HCT116 (cell line): ENCODE data around the gene IGFBP1. TPM values are rescaled to one million over a fixed set of nuclear protein-coding genes. Genes with fewer than 3 reads are reported as not detected.

Experiments
- ATAC-seq: fragments of 200-7000 bp; cut with Tn5 transposase; 2 replicates; pipeline ENCODE4 v1.9.1; 2020; ENCODE audit warnings: mild to moderate bottlenecking, moderate library complexity
- BruUV-seq: library from RNA; stranded (reverse); fragments of 400-500 nt; replicated peaks from 2 replicates; lab custom pipeline; 2021; lab: Mats Ljungman, UMichigan
- CTCF ChIA-PET: fragments of 300-600 bp; sonication (Branson Sonifier 250); formaldehyde crosslinking; loops from one replicate; lab custom pipeline; 2021; ENCODE audit warnings: antibody characterized with exemption; lab: Charles Lee
- POLR2A ChIA-PET: fragments of 300-600, 350-600 bp; sonication (Branson Sonifier 250); formaldehyde crosslinking; loops from one replicate; lab custom pipeline; 2021; ENCODE audit warnings: antibody characterized with exemption; lab: Charles Lee
- RAD21 ChIA-PET, 2 experiments: fragments of 300-600 bp; sonication (Branson Sonifier 250); formaldehyde crosslinking; loops; one replicate each; lab custom pipeline; 2023; ENCODE audit warnings: low total read pairs in 2 of 2; ENCODE audit not compliant: uncharacterized antibody in 2 of 2, unreplicated experiment in 2 of 2, low non-redundant PET in 1 of 2; lab: Charles Lee
- DNase-seq: peaks from one replicate; pipeline ENCODE4 v3.0.0-alpha.2; 2010; ENCODE audit warnings: low read depth, low spot score
- H2AFZ ChIP-seq: fragments of 200-600 bp; shearing (Covaris generic), sonication (generic); 2 replicates; pipeline ENCODE4 v1.6.1; 2017; ENCODE audit warnings: low read depth, mixed run types, mixed read lengths, antibody characterized with exemption, low read length; ENCODE audit not compliant: poor library complexity, severe bottlenecking
- H3K27ac ChIP-seq: 2 replicates; pipeline ENCODE4 v1.5.1; 2012; ENCODE audit warnings: low read depth, low read length
- H3K27me3 ChIP-seq: fragments of 200-600 bp; sonication (generic); 2 replicates; pipeline ENCODE4 v1.6.1; 2016; ENCODE audit warnings: mixed run types, low read length, mixed read lengths; ENCODE audit not compliant: insufficient read depth
- H3K36me3 ChIP-seq, 2 experiments: fragments of 200-500 bp in 1 of 2; fragments of 200-600 bp in 1 of 2; sonication (Bioruptor generic) in 1 of 2; sonication (generic) in 1 of 2; 2 replicates each; pipeline versions ENCODE4 v1.5.1 to v1.6.1; 2014 to 2016; ENCODE audit warnings: low read length in 2 of 2, inconsistent platforms in 1 of 2, mixed read lengths in 1 of 2, mixed run types in 1 of 2; ENCODE audit not compliant: insufficient read depth in 2 of 2, control insufficient read depth in 1 of 2
- H3K4me1 ChIP-seq, 2 experiments: fragments of 200-600 bp in 1 of 2; sonication (generic) in 1 of 2; 2 replicates each; pipeline versions ENCODE4 v1.5.1 to v1.6.1; 2012 to 2017; ENCODE audit warnings: low read length in 2 of 2, inconsistent platforms in 1 of 2, mild to moderate bottlenecking in 1 of 2, mixed read lengths in 1 of 2, mixed run types in 1 of 2, moderate library complexity in 1 of 2; ENCODE audit not compliant: insufficient read depth in 2 of 2, control insufficient read depth in 1 of 2
- H3K4me2 ChIP-seq: fragments of 200-600 bp; sonication (generic); 2 replicates; pipeline ENCODE4 v1.6.1; 2017; ENCODE audit warnings: mixed run types, low read length, mixed read lengths
- H3K4me3 ChIP-seq, 2 experiments: fragments of 200-600 bp in 1 of 2; sonication (generic) in 1 of 2; replicated peaks in 1 of 2; 2 replicates each; pipeline ENCODE4 v1.5.1; 2011 to 2016; ENCODE audit warnings: low read length in 2 of 2, control low read depth in 1 of 2, low read depth in 1 of 2, mild to moderate bottlenecking in 1 of 2, mixed read lengths in 1 of 2, mixed run types in 1 of 2
- H3K79me2 ChIP-seq: fragments of 200-600 bp; sonication (generic); 2 replicates; pipeline ENCODE4 v1.6.1; 2017; ENCODE audit warnings: mild to moderate bottlenecking, mixed run types, low read length, moderate library complexity, mixed read lengths; ENCODE audit not compliant: insufficient read depth
- H3K9ac ChIP-seq: fragments of 200-600 bp; sonication (generic); 2 replicates; pipeline ENCODE4 v1.6.1; 2016; ENCODE audit warnings: low read length, mixed read lengths
- H3K9me2 ChIP-seq: fragments of 200-600 bp; sonication (generic), shearing (Covaris generic); 2 replicates; pipeline ENCODE4 v1.6.1; 2017; ENCODE audit warnings: mixed run types, mild to moderate bottlenecking, moderate library complexity; ENCODE audit not compliant: insufficient read depth
- H3K9me3 ChIP-seq, 2 experiments: fragments of 200-500 bp in 1 of 2; fragments of 200-600 bp in 1 of 2; sonication (Bioruptor generic) in 1 of 2; sonication (generic) in 1 of 2; 2 replicates each; pipeline ENCODE4 v1.6.1; 2014 to 2017; ENCODE audit warnings: low read length in 2 of 2, mixed read lengths in 2 of 2, inconsistent platforms in 1 of 2, low read depth in 1 of 2, mild to moderate bottlenecking in 1 of 2, mixed run types in 1 of 2, moderate library complexity in 1 of 2; ENCODE audit not compliant: control insufficient read depth in 1 of 2, insufficient read depth in 1 of 2
- H4K20me1 ChIP-seq: fragments of 200-600 bp; sonication (generic), shearing (Covaris generic); 2 replicates; pipeline ENCODE4 v1.6.1; 2017; ENCODE audit warnings: mixed run types, mild to moderate bottlenecking, moderate library complexity; ENCODE audit not compliant: insufficient read depth
- FOSL1 ChIP-seq: IDR thresholded peaks from 2 replicates; pipeline ENCODE4 v1.6.1; 2012; ENCODE audit warnings: low read depth
- JUND ChIP-seq: IDR thresholded peaks from 2 replicates; pipeline ENCODE4 v1.6.1; 2012
- RAD21 ChIP-seq: IDR thresholded peaks from 2 replicates; pipeline ENCODE4 v1.6.1; 2012; ENCODE audit warnings: low read depth, mild to moderate bottlenecking
- SP1 ChIP-seq: IDR thresholded peaks from 2 replicates; pipeline ENCODE4 v1.6.1; 2012; ENCODE audit warnings: low read depth
- SRF ChIP-seq: IDR thresholded peaks from 2 replicates; pipeline ENCODE4 v1.6.1; 2012; ENCODE audit warnings: low read depth
- TCF7L2 ChIP-seq: IDR thresholded peaks from 2 replicates; pipeline ENCODE4 v1.7.0; 2011; ENCODE audit warnings: borderline replicate concordance, inconsistent platforms; ENCODE audit not compliant: insufficient read depth, insufficient read length; ENCODE audit errors: extremely low read depth
- ZFX ChIP-seq: fragments of 450-650 bp; IDR thresholded peaks from 2 replicates; pipeline ENCODE4 v1.6.1; 2017
- ZNF274 ChIP-seq: fragments of 200-500 bp; sonication (Bioruptor generic); IDR thresholded peaks from 2 replicates; pipeline ENCODE4 v1.6.1; 2014; ENCODE audit warnings: mild to moderate bottlenecking, low read depth, low read length, inconsistent platforms
- intact Hi-C: fragments of 100-400 bp; cut with micrococcal nuclease; formaldehyde crosslinking; loops from 2 replicates; pipeline ENCODE4 v1.10.0; 2022
- total RNA-seq: library from RNA; stranded (reverse); gene quantifications from one replicate; pipeline ENCODE4 v1.2.1, GENCODE V29; 2021; ENCODE audit not compliant: unreplicated experiment
- TF ChIP-seq, protein P1 (sequence below): IDR thresholded peaks from 2 replicates; pipeline ENCODE4 v1.6.1; 2011; ENCODE audit warnings: mild to moderate bottlenecking, low read length, moderate library complexity; ENCODE audit not compliant: insufficient replicate concordance; ENCODE audit errors: extremely low read depth
- TF ChIP-seq, protein P2 (sequence below): IDR thresholded peaks from 2 replicates; pipeline ENCODE4 v1.6.1; 2012

The IGFBP1 gene
- total RNA-seq, 1 experiment from 2014 or later = 0.20 TPM

DNA sequence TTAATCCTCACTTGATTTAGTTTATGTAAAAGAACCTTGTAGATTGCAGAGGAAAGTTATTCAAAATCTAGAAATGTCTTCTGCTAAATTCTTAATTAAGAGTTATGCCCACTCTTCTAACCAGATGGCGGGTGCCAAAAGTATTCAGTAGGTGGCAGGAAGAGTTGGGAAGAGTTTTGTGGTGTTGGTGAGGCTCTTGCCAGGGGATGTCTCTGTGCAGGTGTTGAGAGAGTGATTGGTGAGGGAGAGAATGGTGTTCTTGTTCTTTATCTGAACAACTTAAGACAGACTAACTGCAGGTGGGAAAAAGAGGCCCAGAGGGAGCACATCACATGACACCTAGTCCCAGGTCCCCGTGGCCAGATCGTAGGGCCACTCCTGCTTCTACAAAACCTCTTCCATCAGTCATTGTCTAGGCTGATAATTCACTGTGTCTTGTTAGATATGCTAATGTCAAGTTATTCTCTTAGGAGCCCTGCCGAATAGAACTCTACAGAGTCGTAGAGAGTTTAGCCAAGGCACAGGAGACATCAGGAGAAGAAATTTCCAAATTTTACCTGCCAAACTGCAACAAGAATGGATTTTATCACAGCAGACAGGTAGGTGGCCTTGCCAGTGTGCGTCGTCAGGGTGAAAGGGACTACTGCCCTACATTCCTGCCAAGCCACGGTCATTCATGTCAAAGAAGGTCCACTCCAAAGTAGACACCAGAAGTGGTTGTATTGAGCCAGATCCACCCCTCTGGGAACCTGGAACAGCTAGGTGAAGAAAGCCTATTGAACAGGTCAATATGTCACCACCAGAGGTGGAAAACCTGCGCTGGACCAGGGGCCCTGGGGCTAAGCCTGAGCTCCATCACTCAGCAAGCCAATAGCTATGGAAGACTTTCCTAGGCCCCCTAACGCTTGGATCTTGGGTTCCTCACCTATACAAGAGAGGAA lies 3.4 kb downstream of the IGFBP1 start:
- TF ChIP-seq, protein P1, sequence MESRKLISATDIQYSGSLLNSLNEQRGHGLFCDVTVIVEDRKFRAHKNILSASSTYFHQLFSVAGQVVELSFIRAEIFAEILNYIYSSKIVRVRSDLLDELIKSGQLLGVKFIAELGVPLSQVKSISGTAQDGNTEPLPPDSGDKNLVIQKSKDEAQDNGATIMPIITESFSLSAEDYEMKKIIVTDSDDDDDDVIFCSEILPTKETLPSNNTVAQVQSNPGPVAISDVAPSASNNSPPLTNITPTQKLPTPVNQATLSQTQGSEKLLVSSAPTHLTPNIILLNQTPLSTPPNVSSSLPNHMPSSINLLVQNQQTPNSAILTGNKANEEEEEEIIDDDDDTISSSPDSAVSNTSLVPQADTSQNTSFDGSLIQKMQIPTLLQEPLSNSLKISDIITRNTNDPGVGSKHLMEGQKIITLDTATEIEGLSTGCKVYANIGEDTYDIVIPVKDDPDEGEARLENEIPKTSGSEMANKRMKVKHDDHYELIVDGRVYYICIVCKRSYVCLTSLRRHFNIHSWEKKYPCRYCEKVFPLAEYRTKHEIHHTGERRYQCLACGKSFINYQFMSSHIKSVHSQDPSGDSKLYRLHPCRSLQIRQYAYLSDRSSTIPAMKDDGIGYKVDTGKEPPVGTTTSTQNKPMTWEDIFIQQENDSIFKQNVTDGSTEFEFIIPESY = no peak
- TF ChIP-seq JUND = no peak
- TF ChIP-seq TCF7L2 = no peak
- no peak for TF ChIP-seq SP1
- TF ChIP-seq ZFX = no peak
- no peak for TF ChIP-seq SRF
- TF ChIP-seq FOSL1 = no peak
- TF ChIP-seq, protein P2, sequence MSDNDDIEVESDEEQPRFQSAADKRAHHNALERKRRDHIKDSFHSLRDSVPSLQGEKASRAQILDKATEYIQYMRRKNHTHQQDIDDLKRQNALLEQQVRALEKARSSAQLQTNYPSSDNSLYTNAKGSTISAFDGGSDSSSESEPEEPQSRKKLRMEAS = no peak
- no peak for TF ChIP-seq ZNF274
- no peak for TF ChIP-seq RAD21
- ChIA-PET CTCF (interaction anchor here (0.6 to 1.0 kb wide), 3 partner anchors 26 to 1289 kb away, joined by 3 to 4 read pairs (median 3); no protein-coding TSS in a partner anchor), RAD21 (no interaction called here), POLR2A (no interaction called here)
- DNase-seq (no peak), ATAC-seq (no peak)
- BruUV-seq = no TSS peak
- Histone ChIP-seq H3K9me2 (no peaks in the 10 kb centered on the region), H3K4me2 (no peak overlapping the region), H3K9me3 (no peaks in the 10 kb centered on the region), H3K4me3 (no peak overlapping the region), H3K9ac (no peak overlapping the region), H3K4me1 (no peaks in the 10 kb centered on the region), H3K27me3 (no peaks in the 10 kb centered on the region), H3K79me2 (no peaks in the 10 kb centered on the region), H3K27ac (no peak overlapping the region), H2AFZ (peak overlapping the region; percentile 55), H4K20me1 (no peaks in the 10 kb centered on the region), H3K36me3 (no peaks in the 10 kb centered on the region)
- intact Hi-C loops = loop anchor here (1.0 to 10.0 kb wide), 2 partner anchors 461 to 1283 kb away; no protein-coding TSS in a partner anchor
